Prostate gland (tissue), 2 donors: Measurements from ENCODE around the gene ASXL1. TPM values are rescaled to one million over a fixed set of nuclear protein-coding genes. Genes with fewer than 3 reads are reported as not detected.

Experiments
- DNase-seq: peaks from one replicate; pipeline ENCODE4 v3.0.0-alpha.2; 2019; ENCODE audit warnings: low spot score
- H3K27ac ChIP-seq, 2 donors: fragments of 200-600 bp; sonication (generic); 2 replicates each; pipeline ENCODE4 v1.5.1; 2017 to 2019
- H3K27me3 ChIP-seq: fragments of 200-600 bp; sonication (generic); replicated peaks from 2 replicates; pipeline ENCODE4 v1.5.1; 2019; ENCODE audit not compliant: insufficient read depth
- H3K36me3 ChIP-seq, 2 donors: fragments of 200-600 bp; sonication (generic); 1 replicate in 1 of 2; 2 replicates in 1 of 2; pipeline versions ENCODE4 v1.5.1 to v1.8.1; 2017 to 2019
- H3K4me1 ChIP-seq: fragments of 200-600 bp; sonication (generic); replicated peaks from 2 replicates; pipeline ENCODE4 v1.5.1; 2019
- H3K4me3 ChIP-seq, 2 donors: fragments of 200-600 bp; sonication (generic); 2 replicates each; pipeline ENCODE4 v1.5.1; 2017 to 2019
- H3K9me3 ChIP-seq: fragments of 200-600 bp; sonication (generic); 2 replicates; pipeline ENCODE4 v1.5.1; 2017
- CTCF ChIP-seq, 4 experiments: fragments of 200-600 bp in 2 of 4; fragments of 450-650 bp in 2 of 4; sonication (generic) in 2 of 4; IDR thresholded peaks; 1 replicate in 3 of 4; 2 replicates in 1 of 4; pipeline ENCODE4 v1.5.1; 2016 to 2019; ENCODE audit warnings: antibody characterized with exemption in 4 of 4, mild to moderate bottlenecking in 2 of 4, moderate library complexity in 2 of 4
- POLR2A ChIP-seq: fragments of 450-650 bp; IDR thresholded peaks from one replicate; pipeline ENCODE4 v1.6.1; 2016; ENCODE audit warnings: antibody characterized with exemption, mild to moderate bottlenecking
- POLR2AphosphoS5 ChIP-seq: sonication (generic); formaldehyde crosslinking; IDR thresholded peaks from one replicate; pipeline ENCODE4 v1.6.1; 2017; ENCODE audit warnings: antibody characterized with exemption
- WGBS: methylation state at CpG from one replicate; pipeline ENCODE4 v1.1.5; 2018; 5-methylcytosine and 5-hydroxymethylcytosine counted together
- intact Hi-C: fragments of 100-400 bp; cut with DNase I; formaldehyde crosslinking; loops from one replicate; pipeline ENCODE4 v1.14.2; 2022
- total RNA-seq, 2 donors: library from RNA; depleted of rRNA; stranded (reverse); fragments of >200 nt; gene quantifications; one replicate each; pipeline ENCODE4 v1.1.0, GENCODE V29; 2016

ASXL1 gene
- total RNA-seq, 2 donors from 2014 or later: 30.4 to 106 TPM

- TF ChIP-seq POLR2A (no peak), POLR2AphosphoS5 (no peak), CTCF (IDR thresholded peaks at IDR 0.05) (no peak)
- intact Hi-C loops: no loop called here
- DNase-seq: no peak
Observed at GRCh38 chr20:32460231-32460630, 102.1 kb downstream of the ASXL1 start.

GRCh38 chr20:32460683-32461320 lies 102.7 kb downstream of the ASXL1 start:
- intact Hi-C loops: no loop called here
- H3K9me3 ChIP-seq: no peaks in the 10 kb centered on the region

More at GRCh38 chr20:32460231-32460630, 102.1 kb downstream of the ASXL1 start:
- Histone ChIP-seq H3K36me3 (no peaks in the 10 kb centered on the region), H3K4me1 (peaks cover 22% of the 10 kb centered on the region), H3K4me3 (no peak overlapping the region), H3K9me3 (no peaks in the 10 kb centered on the region), H3K27ac (no peak overlapping the region), H3K27me3 (no peaks in the 10 kb centered on the region)
- WGBS: 82% methylated on average over 15 of the region's 15 CpGs

GRCh38 chr20:32461836-32462600 lies 103.9 kb downstream of the ASXL1 start:
- H3K9me3 ChIP-seq: no peaks in the 10 kb centered on the region
- peaks cover 24% of the 10 kb centered on the region for H3K4me1 ChIP-seq
- no peak for DNase-seq
- H3K4me3 ChIP-seq: no peak overlapping the region
- no peak overlapping the region for H3K27ac ChIP-seq
- intact Hi-C loops: no loop called here
- TF ChIP-seq POLR2AphosphoS5 (no peak), CTCF (IDR thresholded peaks at IDR 0.05) (no peak), POLR2A (no peak)
- H3K36me3 ChIP-seq: no peaks in the 10 kb centered on the region
- WGBS: 93% methylated on average over 11 of the region's 17 CpGs
- H3K27me3 ChIP-seq: no peaks in the 10 kb centered on the region

More at GRCh38 chr20:32460683-32461320, 102.7 kb downstream of the ASXL1 start:
- Histone ChIP-seq H3K27me3 (no peaks in the 10 kb centered on the region), H3K4me3 (no peak overlapping the region), H3K27ac (no peak overlapping the region), H3K36me3 (no peaks in the 10 kb centered on the region), H3K4me1 (peaks cover 27% of the 10 kb centered on the region)
- no peak for DNase-seq
- WGBS: 91% methylated on average over 19 of the region's 24 CpGs
- TF ChIP-seq CTCF (IDR thresholded peaks at IDR 0.05): no peak
- TF ChIP-seq POLR2A: no peak
- TF ChIP-seq POLR2AphosphoS5: no peak

- no peak for DNase-seq
- WGBS: 55% methylated on average over 14 of the region's 15 CpGs
- intact Hi-C loops: no loop called here
- no peaks in the 10 kb centered on the region for H3K36me3 ChIP-seq
- no peaks in the 10 kb centered on the region for H3K9me3 ChIP-seq
- TF ChIP-seq POLR2AphosphoS5 (no peak), CTCF (IDR thresholded peaks at IDR 0.05) (no peak), POLR2A (no peak)
- no peaks in the 10 kb centered on the region for H3K27me3 ChIP-seq
- H3K4me1 ChIP-seq: peaks cover 23% of the 10 kb centered on the region
- H3K4me3 ChIP-seq: no peak overlapping the region
- H3K27ac ChIP-seq: peak overlapping the region; percentile 53 to 75
Observed at GRCh38 chr20:32462900-32463641, 104.9 kb downstream of the ASXL1 start.
